Gastrocnemius medialis (tissue), 4 donors: ENCODE measurements around the gene SHISA4. TPM values are rescaled to one million over a fixed set of nuclear protein-coding genes. Genes with fewer than 3 reads are reported as not detected.

Experiments
- ATAC-seq, 2 donors: fragments of 150-250 bp; one replicate each; pipeline ENCODE4 v1.9.1; 2016
- DNase-seq, 2 donors: peaks; one replicate each; pipeline ENCODE4 v3.0.0-alpha.2; 2019
- H3K27ac ChIP-seq, 4 donors: fragments of 200-600 bp; sonication (generic); 1 replicate in 1 of 4; 2 replicates in 3 of 4; pipeline ENCODE4 v1.5.1; 2016 to 2018; ENCODE audit warnings: mild to moderate bottlenecking in 2 of 4, moderate library complexity in 1 of 4
- H3K27me3 ChIP-seq, 3 donors: fragments of 200-600 bp; sonication (generic) in 2 of 3; 1 replicate in 1 of 3; 2 replicates in 2 of 3; pipeline versions ENCODE4 v1.5.1 to v1.6.0; 2016 to 2019; ENCODE audit warnings: mild to moderate bottlenecking in 1 of 3, moderate library complexity in 1 of 3
- H3K36me3 ChIP-seq, 2 donors: fragments of 200-600 bp; sonication (generic) in 1 of 2; one replicate each; pipeline ENCODE4 v1.5.1; 2017 to 2018
- H3K4me1 ChIP-seq, 2 donors: fragments of 200-600 bp; sonication (generic) in 1 of 2; one replicate each; pipeline ENCODE4 v1.5.1; 2016 to 2017; ENCODE audit warnings: mild to moderate bottlenecking in 2 of 2
- H3K4me3 ChIP-seq, 4 donors: fragments of 200-600 bp; sonication (generic) in 3 of 4; 1 replicate in 1 of 4; 2 replicates in 3 of 4; pipeline ENCODE4 v1.5.1; 2016 to 2019; ENCODE audit warnings: mild to moderate bottlenecking in 2 of 4
- H3K9me3 ChIP-seq, 3 donors: fragments of 200-600 bp; sonication (generic) in 2 of 3; 1 replicate in 1 of 3; 2 replicates in 2 of 3; pipeline ENCODE4 v1.5.1; 2016 to 2019
- POLR2A ChIP-seq, 2 donors: fragments of 450-650 bp; IDR thresholded peaks; one replicate each; pipeline ENCODE4 v1.6.1; 2017; ENCODE audit warnings: antibody characterized with exemption in 2 of 2, mild to moderate bottlenecking in 2 of 2, moderate library complexity in 2 of 2
- in situ Hi-C, 4 donors: fragments of 200-750 bp; cut with MboI; loops; one replicate each; pipeline versions ENCODE4 v1.15.0 to v1.8.0; 2017; ENCODE audit warnings: low sequenced_read_pairs in 4 of 4
- intact Hi-C: fragments of 100-400 bp; cut with DNase I; formaldehyde crosslinking; loops from one replicate; pipeline ENCODE4 v1.15.1; 2023; ENCODE audit warnings: low total_unique reads
- total RNA-seq, 4 donors: library from RNA; depleted of rRNA; stranded (reverse); fragments of >200 nt; gene quantifications; one replicate each; pipeline versions ENCODE4 v1.1.0 to v1.2.3, GENCODE V29; 2016
- TF ChIP-seq, protein P1 (sequence below), 5 experiments: fragments of 450-650 bp in 3 of 5; fragments of 200-600 bp in 2 of 5; sonication (generic) in 2 of 5; IDR thresholded peaks in 4 of 5; conservative IDR thresholded peaks in 1 of 5; 1 replicate in 4 of 5; 2 replicates in 1 of 5; pipeline ENCODE4 v1.5.1; 2016 to 2019; ENCODE audit warnings: antibody characterized with exemption in 5 of 5, mild to moderate bottlenecking in 3 of 5, moderate library complexity in 3 of 5

The SHISA4 gene
- total RNA-seq, 4 donors from 2014 or later: 76.6 to 384 (median 229) TPM

DNA sequence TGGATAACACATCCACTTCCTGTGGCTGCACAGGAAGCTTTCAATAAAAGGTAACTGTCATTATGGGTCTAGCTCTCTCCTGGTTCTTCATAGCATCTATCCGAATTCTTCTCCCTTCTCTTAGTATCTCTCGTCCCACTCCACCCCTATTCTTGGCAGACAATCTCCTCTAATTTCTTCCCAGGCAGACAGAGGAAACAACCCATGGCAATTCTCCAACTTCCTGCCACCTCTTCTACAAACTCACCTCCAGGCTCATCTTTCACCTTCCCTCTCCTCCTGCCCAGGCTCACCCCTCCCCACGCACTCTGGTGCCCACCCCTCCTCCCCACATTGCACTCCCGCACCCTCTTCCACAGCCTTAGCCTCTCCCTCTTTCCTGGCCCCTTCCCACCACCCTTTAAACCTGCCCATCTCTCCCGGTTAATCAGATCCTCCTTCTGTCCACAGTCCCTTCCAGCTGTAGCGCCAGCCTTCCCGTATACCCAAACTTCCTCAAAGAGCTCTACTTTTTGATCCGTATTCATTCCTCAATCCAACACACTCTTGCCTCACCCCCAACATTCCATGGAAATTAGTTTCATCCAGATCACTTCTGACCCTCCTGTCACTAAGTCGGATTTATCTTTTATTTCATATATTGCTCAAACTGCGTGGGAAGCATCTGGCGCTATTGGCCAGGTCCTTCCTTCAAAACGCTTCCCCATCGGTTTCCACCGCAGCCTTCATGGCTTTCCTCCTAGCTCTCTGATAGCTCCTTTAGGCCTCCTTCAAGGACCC lies 25.9 kb downstream of the SHISA4 start:
- Histone ChIP-seq H3K4me3 (no peak overlapping the region), H3K27me3 (no peaks in the 10 kb centered on the region), H3K4me1 (peaks cover 39% of the 10 kb centered on the region in 2 donors), H3K36me3 (no peaks in the 10 kb centered on the region), H3K9me3 (no peaks in the 10 kb centered on the region), H3K27ac (peak overlapping the region in 3 of 4 donors; percentile 43 to 72 (median 58))
- in situ Hi-C loops (no loop called here), intact Hi-C loops (no loop called here)
- no peak for DNase-seq
- TF ChIP-seq, protein P1, sequence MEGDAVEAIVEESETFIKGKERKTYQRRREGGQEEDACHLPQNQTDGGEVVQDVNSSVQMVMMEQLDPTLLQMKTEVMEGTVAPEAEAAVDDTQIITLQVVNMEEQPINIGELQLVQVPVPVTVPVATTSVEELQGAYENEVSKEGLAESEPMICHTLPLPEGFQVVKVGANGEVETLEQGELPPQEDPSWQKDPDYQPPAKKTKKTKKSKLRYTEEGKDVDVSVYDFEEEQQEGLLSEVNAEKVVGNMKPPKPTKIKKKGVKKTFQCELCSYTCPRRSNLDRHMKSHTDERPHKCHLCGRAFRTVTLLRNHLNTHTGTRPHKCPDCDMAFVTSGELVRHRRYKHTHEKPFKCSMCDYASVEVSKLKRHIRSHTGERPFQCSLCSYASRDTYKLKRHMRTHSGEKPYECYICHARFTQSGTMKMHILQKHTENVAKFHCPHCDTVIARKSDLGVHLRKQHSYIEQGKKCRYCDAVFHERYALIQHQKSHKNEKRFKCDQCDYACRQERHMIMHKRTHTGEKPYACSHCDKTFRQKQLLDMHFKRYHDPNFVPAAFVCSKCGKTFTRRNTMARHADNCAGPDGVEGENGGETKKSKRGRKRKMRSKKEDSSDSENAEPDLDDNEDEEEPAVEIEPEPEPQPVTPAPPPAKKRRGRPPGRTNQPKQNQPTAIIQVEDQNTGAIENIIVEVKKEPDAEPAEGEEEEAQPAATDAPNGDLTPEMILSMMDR (IDR thresholded peaks at IDR 0.05 in 4 of 5, conservative IDR thresholded peaks at IDR 0.05 in 1 of 5): no peak
- no peak for TF ChIP-seq POLR2A (IDR thresholded peaks at IDR 0.05)
- no peak for ATAC-seq

DNA sequence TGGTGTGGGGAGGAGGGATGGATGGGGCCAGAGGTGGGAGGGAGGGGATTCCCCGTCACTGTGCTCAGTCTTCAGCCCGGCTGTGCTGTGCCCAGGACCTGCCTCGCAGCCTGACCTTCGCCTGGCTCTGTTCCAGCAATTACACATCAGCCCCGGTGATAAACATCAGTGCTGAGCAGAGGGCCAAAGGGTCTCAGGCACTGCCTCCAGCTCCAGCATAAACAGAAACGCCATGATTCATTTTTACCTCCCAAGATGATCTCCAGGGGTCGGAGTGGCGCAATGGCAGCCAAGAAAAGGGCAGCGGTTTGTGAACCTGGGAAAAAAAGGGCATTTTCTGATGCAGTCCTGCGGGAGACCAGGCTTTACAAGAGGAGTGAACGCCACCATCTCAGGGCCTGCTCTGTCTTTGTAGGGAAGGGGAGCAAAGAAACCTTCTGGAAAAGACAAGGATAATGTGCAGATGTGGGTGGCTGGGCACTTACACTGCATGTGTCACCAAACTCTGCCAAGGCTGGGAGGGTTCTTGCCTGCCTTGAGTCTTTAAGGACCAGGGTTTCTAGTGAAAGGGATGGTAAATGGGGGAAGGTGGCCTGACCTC lies 28.1 kb downstream of the SHISA4 start:
- DNase-seq (peak; percentile 61 to 66), ATAC-seq (peak; percentile 60 to 73)
- Histone ChIP-seq H3K4me3 (no peak overlapping the region), H3K9me3 (no peaks in the 10 kb centered on the region), H3K27me3 (no peaks in the 10 kb centered on the region), H3K27ac (peak overlapping the region; percentile 49 to 78 (median 70)), H3K36me3 (no peaks in the 10 kb centered on the region), H3K4me1 (peaks cover 44 to 46% of the 10 kb centered on the region in 2 donors)
- intact Hi-C loops (loop anchor here (2.0 kb wide), 1 partner anchor 18 kb away; no protein-coding TSS in a partner anchor), in situ Hi-C loops (no loop called here)
- TF ChIP-seq, protein P1 (IDR thresholded peaks at IDR 0.05 in 4 of 5, conservative IDR thresholded peaks at IDR 0.05 in 1 of 5): no peak
- no peak for TF ChIP-seq POLR2A (IDR thresholded peaks at IDR 0.05)

DNA sequence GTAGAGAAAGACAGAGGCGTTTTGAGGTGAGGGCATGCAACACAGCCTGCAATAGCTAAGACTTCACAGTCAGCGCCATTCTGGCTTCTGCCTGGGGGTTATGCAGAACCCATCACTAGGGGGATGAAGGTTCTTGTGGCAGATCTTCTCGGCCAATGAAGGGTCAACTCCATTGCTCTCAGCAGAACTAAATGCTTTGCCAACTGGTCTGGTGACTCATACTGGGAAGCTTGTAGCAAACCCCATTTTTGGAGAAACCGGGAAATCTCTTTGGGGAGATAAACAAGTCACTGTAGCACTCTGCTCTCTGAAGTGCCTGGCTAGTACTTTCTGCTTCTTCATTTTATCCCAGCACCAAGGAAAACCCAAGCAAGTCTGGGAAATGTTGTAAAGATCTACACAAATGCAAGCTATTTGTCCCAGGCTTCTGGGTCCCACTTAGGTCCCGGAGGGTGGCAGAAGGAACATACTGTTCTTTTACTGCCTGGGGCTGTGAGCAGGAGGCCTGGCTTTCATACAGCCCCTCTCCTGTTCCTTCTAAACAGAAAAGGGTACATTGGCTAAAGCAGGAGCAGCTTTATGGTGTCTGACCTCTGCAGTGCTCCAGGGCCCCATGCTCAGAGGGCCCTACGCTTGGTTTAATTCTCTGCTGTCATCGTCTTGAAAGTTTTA lies 28.8 kb downstream of the SHISA4 start:
- TF ChIP-seq, protein P1 (IDR thresholded peaks at IDR 0.05 in 4 of 5, conservative IDR thresholded peaks at IDR 0.05 in 1 of 5): no peak
- TF ChIP-seq POLR2A (IDR thresholded peaks at IDR 0.05): no peak
- ATAC-seq: peak; percentile 31 to 56
- Histone ChIP-seq H3K27ac (peak overlapping the region; percentile 49 to 78 (median 70)), H3K4me1 (peaks cover 44 to 46% of the 10 kb centered on the region in 2 donors), H3K4me3 (no peak overlapping the region), H3K9me3 (no peaks in the 10 kb centered on the region), H3K36me3 (no peaks in the 10 kb centered on the region), H3K27me3 (no peaks in the 10 kb centered on the region)
- DNase-seq: peak in 1 of 2 donors; percentile 24
- intact Hi-C loops (loop anchor here (2.0 kb wide), 1 partner anchor 17 kb away; no protein-coding TSS in a partner anchor), in situ Hi-C loops (no loop called here)

DNA sequence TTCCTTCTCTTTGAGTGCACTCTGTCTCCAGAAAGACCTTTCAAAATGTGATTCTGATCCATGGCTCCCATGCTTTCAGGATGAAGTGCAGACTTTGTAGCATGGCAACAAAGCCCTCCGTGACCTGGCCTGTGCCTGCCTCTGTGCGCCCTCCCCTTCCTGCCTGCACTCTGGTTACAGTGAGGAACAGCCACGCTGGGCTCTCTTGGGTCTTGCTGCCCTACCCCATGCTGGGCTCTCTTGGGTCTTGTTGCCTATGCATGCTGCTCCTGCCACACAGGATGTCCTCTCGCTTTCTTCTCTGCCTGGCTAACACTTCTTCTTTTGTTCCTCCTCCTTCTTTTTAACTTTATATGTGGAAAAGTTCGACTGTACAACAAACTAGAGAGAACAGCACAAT lies 29.6 kb downstream of the SHISA4 start:
- Histone ChIP-seq H3K9me3 (no peaks in the 10 kb centered on the region), H3K36me3 (no peaks in the 10 kb centered on the region), H3K4me1 (peaks cover 40 to 44% of the 10 kb centered on the region in 2 donors), H3K27ac (peak overlapping the region; percentile 49 to 78 (median 70)), H3K4me3 (no peak overlapping the region), H3K27me3 (no peaks in the 10 kb centered on the region)
- DNase-seq: no peak
- TF ChIP-seq, protein P1 (IDR thresholded peaks at IDR 0.05 in 4 of 5, conservative IDR thresholded peaks at IDR 0.05 in 1 of 5): no peak
- no peak for TF ChIP-seq POLR2A (IDR thresholded peaks at IDR 0.05)
- in situ Hi-C loops: no loop called here
- ATAC-seq: no peak
- intact Hi-C loops: no loop called here
